BLaER1 treated with 17β-estradiol and CSF1 and Interleukin-3, amounts not matched to agents 10 nM and 100 nM (cell line): Measurements from ENCODE around the gene IL20RA.
"Not testable (repeated sequence)": the region's sequence is repeated elsewhere in the genome, so short reads cannot be mapped to it uniquely, and the experiment has no call there.

Experiments
- H3K27ac ChIP-seq, 11 experiments: shearing (Covaris generic); formaldehyde crosslinking; 2 replicates each; pipeline ENCODE4 v1.8.1; 2022
- H3K27me3 ChIP-seq, 11 experiments: shearing (Covaris generic); formaldehyde crosslinking; 2 replicates each; pipeline ENCODE4 v1.8.1; 2022
- H3K36me3 ChIP-seq, 11 experiments: shearing (Covaris generic); formaldehyde crosslinking; 2 replicates each; pipeline ENCODE4 v1.8.1; 2022
- H3K4me1 ChIP-seq, 10 experiments: shearing (Covaris generic); formaldehyde crosslinking; 2 replicates each; pipeline ENCODE4 v1.8.1; 2022
- H3K4me2 ChIP-seq, 11 experiments: shearing (Covaris generic); formaldehyde crosslinking; 2 replicates each; pipeline ENCODE4 v1.8.1; 2022
- H3K4me3 ChIP-seq, 10 experiments: shearing (Covaris generic); formaldehyde crosslinking; 2 replicates each; pipeline ENCODE4 v1.8.1; 2022
- H3K9ac ChIP-seq, 11 experiments: shearing (Covaris generic); formaldehyde crosslinking; 2 replicates each; pipeline ENCODE4 v1.8.1; 2022
- H3K9me3 ChIP-seq, 11 experiments: shearing (Covaris generic); formaldehyde crosslinking; replicated peaks in 1 of 11; 2 replicates each; pipeline ENCODE4 v1.8.1; 2022
- H4K20me1 ChIP-seq, 11 experiments: shearing (Covaris generic); formaldehyde crosslinking; 2 replicates each; pipeline ENCODE4 v1.8.1; 2022
- Cebpa-rat ChIP-seq, 11 experiments: shearing (Covaris generic); IDR thresholded peaks; 2 replicates each; pipeline ENCODE4 v1.8.1; 2022

IL20RA gene

GRCh38 chr6:136984578-136984977 is 60.2 kb downstream of the IL20RA start:
- no peak overlapping the region for H3K4me3 ChIP-seq
- H3K9ac ChIP-seq, result no peak overlapping the region
- no peak overlapping the region for H3K4me2 ChIP-seq
- no peaks in the 10 kb centered on the region for H3K27me3 ChIP-seq
- no peaks in the 10 kb centered on the region for H3K9me3 ChIP-seq
- H3K27ac ChIP-seq, result no peak overlapping the region
- H4K20me1 ChIP-seq, result no peaks in the 10 kb centered on the region
- no peaks in the 10 kb centered on the region for H3K4me1 ChIP-seq
- H3K36me3 ChIP-seq, result no peaks in the 10 kb centered on the region
- no peak for TF ChIP-seq Cebpa-rat (IDR thresholded peaks at IDR 0.05)

GRCh38 chr6:136983687-136984086 is 61.1 kb downstream of the IL20RA start:
- Histone ChIP-seq H3K27me3 (no peaks in the 10 kb centered on the region), H3K9me3 (no peaks in the 10 kb centered on the region), H3K4me1 (no peaks in the 10 kb centered on the region), H3K36me3 (no peaks in the 10 kb centered on the region), H4K20me1 (no peaks in the 10 kb centered on the region), H3K4me3 (no peak overlapping the region), H3K4me2 (no peak overlapping the region), H3K27ac (no peak overlapping the region), H3K9ac (no peak overlapping the region)
- no peak for TF ChIP-seq Cebpa-rat (IDR thresholded peaks at IDR 0.05)

GRCh38 chr6:136982928-136983327 is 61.8 kb downstream of the IL20RA start:
- no peak overlapping the region for H3K4me3 ChIP-seq
- no peak for TF ChIP-seq Cebpa-rat (IDR thresholded peaks at IDR 0.05)
- H3K4me2 ChIP-seq, result no peak overlapping the region
- H3K9ac ChIP-seq, result no peak overlapping the region
- no peaks in the 10 kb centered on the region for H4K20me1 ChIP-seq
- no peaks in the 10 kb centered on the region for H3K27me3 ChIP-seq
- H3K36me3 ChIP-seq, result no peaks in the 10 kb centered on the region
- no peaks in the 10 kb centered on the region for H3K4me1 ChIP-seq
- no peaks in the 10 kb centered on the region for H3K9me3 ChIP-seq
- H3K27ac ChIP-seq, result no peak overlapping the region

DNA sequence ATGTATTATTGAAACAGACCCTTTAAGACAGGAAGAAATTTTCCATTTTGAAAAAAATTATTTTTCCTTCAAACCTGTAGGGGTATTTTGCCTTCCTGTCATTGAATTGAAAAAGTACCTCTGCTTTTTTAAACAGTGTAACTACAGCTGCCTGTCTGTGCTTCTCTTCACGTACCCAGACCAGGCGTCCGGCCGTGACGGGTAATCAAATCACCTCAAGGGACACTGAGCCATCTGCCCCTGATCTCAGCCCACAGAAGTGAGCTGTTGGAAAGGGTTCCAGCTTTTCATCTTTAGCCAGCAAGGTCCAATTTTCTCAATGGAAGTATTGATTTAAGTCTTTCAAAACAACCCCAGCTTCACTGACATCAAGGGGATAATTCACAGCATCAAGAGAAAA is 64.7 kb downstream of the IL20RA start:
- Histone ChIP-seq H3K36me3 (no peaks in the 10 kb centered on the region), H3K4me2 (no peak overlapping the region), H3K4me1 (no peaks in the 10 kb centered on the region), H3K4me3 (no peak overlapping the region), H3K9me3 (no peaks in the 10 kb centered on the region), H3K27me3 (no peaks in the 10 kb centered on the region), H4K20me1 (no peaks in the 10 kb centered on the region), H3K27ac (no peak overlapping the region), H3K9ac (no peak overlapping the region)
- TF ChIP-seq Cebpa-rat (IDR thresholded peaks at IDR 0.05), result no peak

DNA sequence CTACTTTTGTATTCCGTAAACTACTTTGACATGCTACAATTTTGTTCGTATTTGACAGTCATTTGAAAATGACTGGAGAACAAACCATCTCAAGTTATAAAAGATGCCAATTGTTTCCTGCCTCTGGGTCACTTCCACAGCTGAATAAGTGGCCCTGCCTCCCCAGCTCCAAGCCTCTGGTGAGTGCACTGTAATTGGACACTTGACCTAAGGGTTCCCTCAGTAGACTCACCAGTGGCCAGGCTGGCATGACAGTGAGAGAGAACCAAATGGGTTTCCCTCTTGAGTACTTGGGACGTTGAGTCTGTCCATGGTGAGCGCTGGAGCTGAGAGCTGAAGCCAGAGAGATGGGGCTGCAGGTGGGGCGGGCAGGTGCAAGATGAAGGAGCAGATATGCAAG is 65.6 kb downstream of the IL20RA start:
- TF ChIP-seq Cebpa-rat (IDR thresholded peaks at IDR 0.05), result no peak
- Histone ChIP-seq H3K36me3 (no peaks in the 10 kb centered on the region), H3K9ac (no peak overlapping the region), H4K20me1 (no peaks in the 10 kb centered on the region), H3K27ac (no peak overlapping the region), H3K9me3 (no peaks in the 10 kb centered on the region), H3K4me1 (no peaks in the 10 kb centered on the region), H3K4me2 (no peak overlapping the region), H3K4me3 (no peak overlapping the region), H3K27me3 (no peaks in the 10 kb centered on the region)

GRCh38 chr6:136977075-136977474 is 67.7 kb downstream of the IL20RA start:
- H3K9ac ChIP-seq, result no peak overlapping the region

DNA sequence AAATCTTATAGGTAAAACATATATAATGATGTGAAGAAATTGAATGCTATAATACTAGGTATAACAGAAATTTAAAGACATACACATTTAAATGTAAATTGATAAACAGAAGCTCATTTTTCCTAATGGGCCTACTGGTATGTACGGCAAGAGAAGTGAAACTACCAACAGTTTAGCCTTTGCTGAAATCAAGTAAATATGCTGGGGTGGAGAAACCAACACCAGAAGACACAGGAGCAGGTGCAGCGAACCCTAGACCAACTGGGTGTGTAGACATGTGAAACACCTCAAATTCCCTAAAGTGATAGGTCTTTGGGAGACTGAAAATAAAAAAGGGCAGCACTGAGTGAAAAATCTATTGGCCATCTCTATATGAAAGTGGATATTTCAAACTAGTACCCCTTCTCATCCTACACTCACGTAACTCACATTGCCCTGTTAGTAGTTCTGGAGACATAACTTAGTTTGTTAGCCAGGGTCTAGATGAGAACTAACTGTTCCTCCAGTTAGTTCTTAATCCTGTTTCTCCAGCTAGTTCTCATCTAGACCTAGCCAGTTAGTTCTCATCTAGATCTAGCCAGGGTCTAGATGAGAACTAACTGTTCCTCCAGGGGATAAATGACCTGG is 69.6 kb downstream of the IL20RA start:
- Histone ChIP-seq H3K4me1 (no peaks in the 10 kb centered on the region), H3K27me3 (no peaks in the 10 kb centered on the region), H3K27ac (no peak overlapping the region), H3K36me3 (no peaks in the 10 kb centered on the region), H3K4me2 (no peak overlapping the region), H4K20me1 (no peaks in the 10 kb centered on the region), H3K9ac (no peak overlapping the region), H3K4me3 (no peak overlapping the region), H3K9me3 (no peaks in the 10 kb centered on the region)
- no peak for TF ChIP-seq Cebpa-rat (IDR thresholded peaks at IDR 0.05)

More at GRCh38 chr6:136977075-136977474, 67.7 kb downstream of the IL20RA start:
- Histone ChIP-seq H3K4me1 (no peaks in the 10 kb centered on the region), H3K27me3 (no peaks in the 10 kb centered on the region), H3K36me3 (no peaks in the 10 kb centered on the region), H3K4me3 (no peak overlapping the region), H3K27ac (no peak overlapping the region), H3K9me3 (no peaks in the 10 kb centered on the region), H3K4me2 (no peak overlapping the region), H4K20me1 (no peaks in the 10 kb centered on the region)
- TF ChIP-seq Cebpa-rat (IDR thresholded peaks at IDR 0.05), result no peak

DNA sequence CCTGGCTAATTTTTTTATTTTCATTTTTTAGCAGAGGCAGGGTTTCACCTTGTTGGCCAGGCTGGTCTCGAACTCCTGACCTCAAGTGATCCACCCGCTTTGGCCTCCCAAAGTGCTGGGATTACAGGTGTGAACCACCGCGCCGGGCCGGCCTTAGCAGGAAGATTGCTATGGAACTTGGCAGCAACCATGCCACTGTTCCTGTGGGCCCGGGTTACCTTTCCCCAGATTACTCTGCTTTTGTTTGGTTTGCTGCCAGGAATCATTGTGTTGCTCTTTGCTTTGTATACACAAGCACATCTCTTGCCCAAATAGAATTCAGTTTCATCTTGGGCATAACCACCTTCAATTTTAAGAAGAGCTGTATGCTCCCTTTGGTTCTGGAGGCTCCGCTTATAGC is 71.0 kb downstream of the IL20RA start:
- not testable (repeated sequence) for H3K27ac ChIP-seq, H3K4me1 ChIP-seq, H3K4me3 ChIP-seq, H3K36me3 ChIP-seq, H3K4me2 ChIP-seq, H3K9ac ChIP-seq, H3K9me3 ChIP-seq, H3K27me3 ChIP-seq, H4K20me1 ChIP-seq

- no peak overlapping the region for H3K4me3 ChIP-seq
- H3K27me3 ChIP-seq, result no peaks in the 10 kb centered on the region
- H3K9ac ChIP-seq, result no peak overlapping the region
- H3K27ac ChIP-seq, result no peak overlapping the region
- no peaks in the 10 kb centered on the region for H3K36me3 ChIP-seq
- no peaks in the 10 kb centered on the region for H3K9me3 ChIP-seq
- H4K20me1 ChIP-seq, result no peaks in the 10 kb centered on the region
- H3K4me1 ChIP-seq, result no peaks in the 10 kb centered on the region
- TF ChIP-seq Cebpa-rat (IDR thresholded peaks at IDR 0.05), result no peak
- H3K4me2 ChIP-seq, result no peak overlapping the region
These were observed 73.2 kb downstream of the IL20RA start for GRCh38 chr6:136971609-136972008.

DNA sequence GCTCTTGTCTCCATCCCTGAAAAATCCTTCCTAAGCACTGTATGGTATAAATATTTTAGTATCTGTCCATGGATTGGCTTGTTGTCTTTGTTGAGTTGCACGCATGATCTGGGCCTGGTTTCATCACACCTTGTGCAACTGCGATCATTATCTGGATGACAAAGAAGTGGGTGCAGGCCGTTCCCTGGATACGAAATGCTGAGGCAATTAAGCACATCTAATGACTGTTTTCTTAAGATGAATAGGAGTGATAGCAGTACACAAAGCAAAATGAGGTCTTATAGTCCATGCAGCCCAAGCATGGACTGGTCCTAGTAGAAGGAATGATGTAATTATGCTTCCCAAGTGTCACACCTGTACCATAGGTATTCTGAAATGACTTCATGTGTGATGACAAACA is 74.8 kb downstream of the IL20RA start:
- TF ChIP-seq Cebpa-rat (IDR thresholded peaks at IDR 0.05), result no peak
- H4K20me1 ChIP-seq, result no peaks in the 10 kb centered on the region
- no peaks in the 10 kb centered on the region for H3K27me3 ChIP-seq
- H3K9ac ChIP-seq, result no peak overlapping the region
- H3K9me3 ChIP-seq, result no peaks in the 10 kb centered on the region
- no peak overlapping the region for H3K4me3 ChIP-seq
- H3K4me1 ChIP-seq, result no peaks in the 10 kb centered on the region; a peak in 1 of 20 replicates
- no peak overlapping the region for H3K4me2 ChIP-seq
- H3K27ac ChIP-seq, result no peak overlapping the region
- no peaks in the 10 kb centered on the region for H3K36me3 ChIP-seq
